Measurements from ENCODE around the gene ADAT3. TPM values are rescaled to one million over a fixed set of nuclear protein-coding genes. Genes with fewer than 3 reads are reported as not detected.

Gene ADAT3
- total and polyA plus RNA-seq, 4 donors, result 1.3 to 3.3 (median 2.1) TPM

DNA sequence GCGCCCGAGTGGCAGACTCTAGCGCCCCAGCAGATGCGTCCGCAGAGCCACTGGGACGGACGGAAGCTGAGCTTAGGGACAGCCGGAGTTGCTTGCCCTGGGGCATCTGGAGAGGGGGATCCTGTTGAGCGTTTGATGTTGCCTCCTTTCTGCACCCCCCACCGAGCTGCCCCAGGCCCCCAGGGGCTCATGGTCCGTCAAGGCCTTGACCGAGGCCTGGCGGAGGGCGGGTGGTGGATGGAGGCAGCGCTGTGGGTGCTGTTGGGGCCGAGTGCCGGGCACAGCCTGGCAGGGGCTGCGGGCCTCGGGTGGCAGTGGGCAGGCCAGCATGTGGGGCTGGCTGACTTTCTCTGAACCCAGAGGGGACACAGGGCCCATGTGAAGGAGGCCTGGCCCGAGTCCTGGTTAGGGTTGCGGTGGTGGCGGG is 38.5 kb downstream of the ADAT3 start (continued):
- no peak for TF ChIP-seq REST (IDR thresholded peaks at IDR 0.05)
- no peak for TF ChIP-seq FOXA1 (IDR thresholded peaks at IDR 0.05)
- TF ChIP-seq NR2F2 (IDR thresholded peaks at IDR 0.05), result no peak
- TF ChIP-seq JUND (IDR thresholded peaks at IDR 0.05), result no peak
- TF ChIP-seq EGR1 (IDR thresholded peaks at IDR 0.05; ENCODE audit: low read depth in 2 of 2), result no peak
- TF ChIP-seq GABPA (IDR thresholded peaks at IDR 0.05 in 1 of 2, conservative IDR thresholded peaks at IDR 0.05 in 1 of 2), result no peak

DNA sequence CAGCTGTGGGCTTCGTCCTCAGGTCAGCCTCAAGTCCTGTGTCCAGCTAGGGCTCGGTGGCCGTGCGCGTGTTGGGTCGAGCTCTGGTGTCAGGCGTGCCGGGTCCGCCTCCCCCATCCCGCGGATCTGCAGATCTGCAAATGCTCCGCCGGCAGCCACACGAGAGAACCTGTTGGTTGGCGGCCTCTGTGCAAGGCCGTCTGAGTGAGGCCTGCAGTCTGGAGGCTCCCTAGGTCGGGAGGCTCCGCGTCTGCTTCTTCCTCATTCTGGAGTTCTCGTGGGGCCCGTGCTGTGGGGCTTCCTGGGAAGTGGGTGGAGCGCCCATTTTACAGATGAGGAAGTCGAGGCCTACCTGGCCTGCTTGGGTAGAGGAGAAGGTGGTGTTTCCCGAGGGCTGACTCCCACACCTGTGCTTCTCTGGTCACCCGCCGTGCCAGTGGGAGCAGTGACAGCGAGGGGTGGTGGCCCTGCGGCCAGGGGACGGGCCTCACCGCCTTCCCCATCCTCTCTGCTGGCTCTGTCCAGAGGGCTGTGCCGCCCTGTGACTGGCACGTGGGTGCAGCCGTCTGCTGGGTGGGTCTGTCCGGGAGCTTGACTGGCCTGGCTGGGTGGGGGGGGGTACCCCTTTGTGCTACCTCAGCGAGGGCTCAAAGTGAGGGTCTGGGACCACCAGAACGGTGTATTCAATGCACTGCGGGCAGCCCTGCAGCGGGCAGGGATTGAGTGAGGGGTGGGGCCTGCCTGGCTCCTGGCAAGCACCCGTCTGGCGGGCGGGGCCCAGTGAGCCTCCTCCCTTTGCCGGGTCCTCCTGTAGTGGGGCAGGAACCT is 39.1 kb downstream of the ADAT3 start:
- no peak overlapping the region for H3K4me3 ChIP-seq (ENCODE audit: low read depth in 1 of 3, low read length in 3 of 3)
- WGBS, result 86% methylated on average over 42 of the region's 42 CpGs
- H3K27ac ChIP-seq (ENCODE audit: low read depth in 1 of 2, low read length in 2 of 2), result no peak overlapping the region
- H3K4me1 ChIP-seq (ENCODE audit: control insufficient read depth in 4 of 4, insufficient read depth in 4 of 4, low read length in 3 of 4), result peaks cover 6 to 25% (median 18%) of the 10 kb centered on the region in 4 donors
- no peak overlapping the region for H3K9ac ChIP-seq (ENCODE audit: low read depth in 1 of 2, low read length in 2 of 2)
- H3K27me3 ChIP-seq (ENCODE audit: control insufficient read depth in 4 of 4, insufficient read depth in 4 of 4, low read length in 3 of 4), result no peaks in the 10 kb centered on the region
- no peak for TF ChIP-seq RAD21 (IDR thresholded peaks at IDR 0.05)
- TF ChIP-seq ATF3 (IDR thresholded peaks at IDR 0.05), result no peak
- TF ChIP-seq ZBTB33 (IDR thresholded peaks at IDR 0.05), result no peak
- TF ChIP-seq HNF4A (conservative IDR thresholded peaks at IDR 0.05), result no peak
- no peak for TF ChIP-seq GABPA (IDR thresholded peaks at IDR 0.05 in 1 of 2, conservative IDR thresholded peaks at IDR 0.05 in 1 of 2)
- H3K36me3 ChIP-seq (ENCODE audit: control insufficient read depth in 4 of 4, insufficient read depth in 3 of 4, low read depth in 1 of 4, low read length in 3 of 4), result peaks cover 0 to 2% (median 0%) of the 10 kb centered on the region in 4 donors
- no peak for DNase-seq (ENCODE audit: low spot score)
- no peaks in the 10 kb centered on the region for H3K9me3 ChIP-seq (ENCODE audit: control insufficient read depth in 4 of 4, low read length in 3 of 4)

GRCh38 chr19:1944916-1945561 is 39.8 kb downstream of the ADAT3 start:
- Histone ChIP-seq H3K4me3 (ENCODE audit: low read depth in 1 of 3, low read length in 3 of 3) (no peak overlapping the region), H3K9me3 (ENCODE audit: control insufficient read depth in 4 of 4, low read length in 3 of 4) (no peaks in the 10 kb centered on the region), H3K36me3 (ENCODE audit: control insufficient read depth in 4 of 4, insufficient read depth in 3 of 4, low read depth in 1 of 4, low read length in 3 of 4) (peaks cover 0 to 2% (median 0%) of the 10 kb centered on the region in 4 donors), H3K27ac (ENCODE audit: low read depth in 1 of 2, low read length in 2 of 2) (no peak overlapping the region), H3K4me1 (ENCODE audit: control insufficient read depth in 4 of 4, insufficient read depth in 4 of 4, low read length in 3 of 4) (peaks cover 6 to 25% (median 17%) of the 10 kb centered on the region in 4 donors), H3K27me3 (ENCODE audit: control insufficient read depth in 4 of 4, insufficient read depth in 4 of 4, low read length in 3 of 4) (no peaks in the 10 kb centered on the region), H3K9ac (ENCODE audit: low read depth in 1 of 2, low read length in 2 of 2) (no peak overlapping the region)
- WGBS, result 96% methylated on average over 30 of the region's 30 CpGs
- no peak for DNase-seq (ENCODE audit: low spot score)
- TF ChIP-seq EGR1 (IDR thresholded peaks at IDR 0.05; ENCODE audit: low read depth in 2 of 2) (no peak), HNF4A (conservative IDR thresholded peaks at IDR 0.05) (no peak)
